ENCODE data around the gene DPH2. TPM values are rescaled to one million over a fixed set of nuclear protein-coding genes. Genes with fewer than 3 reads are reported as not detected.
A peak's percentile ranks its signal among the peaks of the same experiment; 100 is the strongest.

The DPH2 gene
- total and polyA plus RNA-seq, 2 of the 8 experiments (the other 6 are each of a cell fraction or from before 2014, with no cell fraction given): 64.9 to 92.1 TPM

DNA sequence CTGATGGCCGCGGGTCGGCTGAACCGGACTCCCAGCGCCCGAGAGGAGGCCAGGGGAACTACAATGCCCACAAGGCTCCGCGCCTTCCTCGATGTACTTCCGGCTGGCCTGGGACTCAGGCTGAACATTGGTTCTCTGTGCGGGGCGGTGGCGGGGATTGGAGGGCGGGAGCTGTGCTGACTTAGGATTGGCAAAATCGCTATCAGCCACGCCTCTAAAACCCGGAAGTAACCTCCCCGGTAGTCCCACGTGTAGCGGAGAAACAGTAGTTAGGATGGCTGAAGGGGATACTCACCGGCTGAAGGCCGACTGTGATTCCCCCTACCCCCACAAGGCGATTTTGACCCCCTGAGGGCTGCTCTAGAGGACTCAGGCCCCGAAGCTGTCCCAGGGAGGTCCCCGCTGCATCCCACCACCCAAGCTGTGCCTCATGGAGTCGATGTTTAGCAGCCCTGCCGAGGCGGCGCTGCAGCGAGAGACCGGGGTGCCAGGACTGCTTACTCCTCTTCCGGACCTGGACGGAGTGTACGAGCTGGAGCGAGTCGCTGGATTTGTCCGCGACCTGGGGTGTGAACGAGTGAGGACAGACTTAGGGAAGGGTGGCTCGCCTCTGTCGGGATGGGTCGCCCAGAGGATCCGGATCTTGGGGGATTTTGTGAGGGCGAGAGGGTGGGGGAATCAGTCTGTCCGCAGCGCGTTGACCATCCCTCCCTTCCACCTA, at the start of gene DPH2 (continued):
- TF ChIP-seq, protein P1, sequence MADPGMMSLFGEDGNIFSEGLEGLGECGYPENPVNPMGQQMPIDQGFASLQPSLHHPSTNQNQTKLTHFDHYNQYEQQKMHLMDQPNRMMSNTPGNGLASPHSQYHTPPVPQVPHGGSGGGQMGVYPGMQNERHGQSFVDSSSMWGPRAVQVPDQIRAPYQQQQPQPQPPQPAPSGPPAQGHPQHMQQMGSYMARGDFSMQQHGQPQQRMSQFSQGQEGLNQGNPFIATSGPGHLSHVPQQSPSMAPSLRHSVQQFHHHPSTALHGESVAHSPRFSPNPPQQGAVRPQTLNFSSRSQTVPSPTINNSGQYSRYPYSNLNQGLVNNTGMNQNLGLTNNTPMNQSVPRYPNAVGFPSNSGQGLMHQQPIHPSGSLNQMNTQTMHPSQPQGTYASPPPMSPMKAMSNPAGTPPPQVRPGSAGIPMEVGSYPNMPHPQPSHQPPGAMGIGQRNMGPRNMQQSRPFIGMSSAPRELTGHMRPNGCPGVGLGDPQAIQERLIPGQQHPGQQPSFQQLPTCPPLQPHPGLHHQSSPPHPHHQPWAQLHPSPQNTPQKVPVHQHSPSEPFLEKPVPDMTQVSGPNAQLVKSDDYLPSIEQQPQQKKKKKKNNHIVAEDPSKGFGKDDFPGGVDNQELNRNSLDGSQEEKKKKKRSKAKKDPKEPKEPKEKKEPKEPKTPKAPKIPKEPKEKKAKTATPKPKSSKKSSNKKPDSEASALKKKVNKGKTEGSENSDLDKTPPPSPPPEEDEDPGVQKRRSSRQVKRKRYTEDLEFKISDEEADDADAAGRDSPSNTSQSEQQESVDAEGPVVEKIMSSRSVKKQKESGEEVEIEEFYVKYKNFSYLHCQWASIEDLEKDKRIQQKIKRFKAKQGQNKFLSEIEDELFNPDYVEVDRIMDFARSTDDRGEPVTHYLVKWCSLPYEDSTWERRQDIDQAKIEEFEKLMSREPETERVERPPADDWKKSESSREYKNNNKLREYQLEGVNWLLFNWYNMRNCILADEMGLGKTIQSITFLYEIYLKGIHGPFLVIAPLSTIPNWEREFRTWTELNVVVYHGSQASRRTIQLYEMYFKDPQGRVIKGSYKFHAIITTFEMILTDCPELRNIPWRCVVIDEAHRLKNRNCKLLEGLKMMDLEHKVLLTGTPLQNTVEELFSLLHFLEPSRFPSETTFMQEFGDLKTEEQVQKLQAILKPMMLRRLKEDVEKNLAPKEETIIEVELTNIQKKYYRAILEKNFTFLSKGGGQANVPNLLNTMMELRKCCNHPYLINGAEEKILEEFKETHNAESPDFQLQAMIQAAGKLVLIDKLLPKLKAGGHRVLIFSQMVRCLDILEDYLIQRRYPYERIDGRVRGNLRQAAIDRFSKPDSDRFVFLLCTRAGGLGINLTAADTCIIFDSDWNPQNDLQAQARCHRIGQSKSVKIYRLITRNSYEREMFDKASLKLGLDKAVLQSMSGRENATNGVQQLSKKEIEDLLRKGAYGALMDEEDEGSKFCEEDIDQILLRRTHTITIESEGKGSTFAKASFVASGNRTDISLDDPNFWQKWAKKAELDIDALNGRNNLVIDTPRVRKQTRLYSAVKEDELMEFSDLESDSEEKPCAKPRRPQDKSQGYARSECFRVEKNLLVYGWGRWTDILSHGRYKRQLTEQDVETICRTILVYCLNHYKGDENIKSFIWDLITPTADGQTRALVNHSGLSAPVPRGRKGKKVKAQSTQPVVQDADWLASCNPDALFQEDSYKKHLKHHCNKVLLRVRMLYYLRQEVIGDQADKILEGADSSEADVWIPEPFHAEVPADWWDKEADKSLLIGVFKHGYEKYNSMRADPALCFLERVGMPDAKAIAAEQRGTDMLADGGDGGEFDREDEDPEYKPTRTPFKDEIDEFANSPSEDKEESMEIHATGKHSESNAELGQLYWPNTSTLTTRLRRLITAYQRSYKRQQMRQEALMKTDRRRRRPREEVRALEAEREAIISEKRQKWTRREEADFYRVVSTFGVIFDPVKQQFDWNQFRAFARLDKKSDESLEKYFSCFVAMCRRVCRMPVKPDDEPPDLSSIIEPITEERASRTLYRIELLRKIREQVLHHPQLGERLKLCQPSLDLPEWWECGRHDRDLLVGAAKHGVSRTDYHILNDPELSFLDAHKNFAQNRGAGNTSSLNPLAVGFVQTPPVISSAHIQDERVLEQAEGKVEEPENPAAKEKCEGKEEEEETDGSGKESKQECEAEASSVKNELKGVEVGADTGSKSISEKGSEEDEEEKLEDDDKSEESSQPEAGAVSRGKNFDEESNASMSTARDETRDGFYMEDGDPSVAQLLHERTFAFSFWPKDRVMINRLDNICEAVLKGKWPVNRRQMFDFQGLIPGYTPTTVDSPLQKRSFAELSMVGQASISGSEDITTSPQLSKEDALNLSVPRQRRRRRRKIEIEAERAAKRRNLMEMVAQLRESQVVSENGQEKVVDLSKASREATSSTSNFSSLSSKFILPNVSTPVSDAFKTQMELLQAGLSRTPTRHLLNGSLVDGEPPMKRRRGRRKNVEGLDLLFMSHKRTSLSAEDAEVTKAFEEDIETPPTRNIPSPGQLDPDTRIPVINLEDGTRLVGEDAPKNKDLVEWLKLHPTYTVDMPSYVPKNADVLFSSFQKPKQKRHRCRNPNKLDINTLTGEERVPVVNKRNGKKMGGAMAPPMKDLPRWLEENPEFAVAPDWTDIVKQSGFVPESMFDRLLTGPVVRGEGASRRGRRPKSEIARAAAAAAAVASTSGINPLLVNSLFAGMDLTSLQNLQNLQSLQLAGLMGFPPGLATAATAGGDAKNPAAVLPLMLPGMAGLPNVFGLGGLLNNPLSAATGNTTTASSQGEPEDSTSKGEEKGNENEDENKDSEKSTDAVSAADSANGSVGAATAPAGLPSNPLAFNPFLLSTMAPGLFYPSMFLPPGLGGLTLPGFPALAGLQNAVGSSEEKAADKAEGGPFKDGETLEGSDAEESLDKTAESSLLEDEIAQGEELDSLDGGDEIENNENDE (IDR thresholded peaks at IDR 0.05; ENCODE audit: insufficient replicate concordance, low read length): no peak
- TF ChIP-seq HDAC2 (IDR thresholded peaks at IDR 0.05; ENCODE audit: borderline replicate concordance in 1 of 2, low read depth in 2 of 2, low read length in 2 of 2) (peak in 1 of 2 experiments; percentile 97; a peak in 1 of 4 replicates), BRCA1 (IDR thresholded peaks at IDR 0.05; ENCODE audit: low read depth, low read length) (no peak), POLR2AphosphoS5 (IDR thresholded peaks at IDR 0.05; ENCODE audit: low read depth, low read length) (peak; percentile 39; the same call in 1 of the 2 replicates), KDM4A (IDR thresholded peaks at IDR 0.05; ENCODE audit: low read depth, low read length, severe bottlenecking) (peak; percentile 38)
- TF ChIP-seq, protein P2, sequence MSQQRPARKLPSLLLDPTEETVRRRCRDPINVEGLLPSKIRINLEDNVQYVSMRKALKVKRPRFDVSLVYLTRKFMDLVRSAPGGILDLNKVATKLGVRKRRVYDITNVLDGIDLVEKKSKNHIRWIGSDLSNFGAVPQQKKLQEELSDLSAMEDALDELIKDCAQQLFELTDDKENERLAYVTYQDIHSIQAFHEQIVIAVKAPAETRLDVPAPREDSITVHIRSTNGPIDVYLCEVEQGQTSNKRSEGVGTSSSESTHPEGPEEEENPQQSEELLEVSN (IDR thresholded peaks at IDR 0.05): no peak

Measured in H1 (cell line).